Keratinocyte (primary cell): ENCODE results near the gene DNHD1. TPM values are rescaled to one million over a fixed set of nuclear protein-coding genes. Genes with fewer than 3 reads are reported as not detected.
A peak's percentile ranks its signal among the peaks of the same experiment; 100 is the strongest.

ENCODE experiments used
- DNase-seq: peaks from one replicate; pipeline ENCODE4 v3.0.0-alpha.2; 2011; ENCODE audit warnings: low read depth, missing footprints, low spot score
- FAIRE-seq: peaks from 2 replicates; lab custom pipeline; 2011; peaks lifted over from hg19 to GRCh38; lab: Jason Lieb, UNC
- H2AFZ ChIP-seq: 2 replicates; pipeline ENCODE4 v1.6.0; 2012; ENCODE audit warnings: low read length, control low read depth, inconsistent platforms; ENCODE audit not compliant: control insufficient read depth
- H3K27ac ChIP-seq: 2 replicates; pipeline ENCODE4 v1.5.1; 2011; ENCODE audit warnings: low read length; ENCODE audit not compliant: control insufficient read depth, insufficient read depth
- H3K27me3 ChIP-seq: 3 replicates; pipeline ENCODE4 v1.6.0; 2011; ENCODE audit warnings: low read length; ENCODE audit not compliant: control insufficient read depth, insufficient read depth; ENCODE audit errors: extremely low read depth
- H3K36me3 ChIP-seq, 2 experiments: 2 replicates in 1 of 2; 3 replicates in 1 of 2; pipeline ENCODE4 v1.5.1; 2011; ENCODE audit warnings: low read length in 2 of 2, mild to moderate bottlenecking in 1 of 2; ENCODE audit not compliant: control insufficient read depth in 2 of 2, insufficient read depth in 2 of 2; ENCODE audit errors: extremely low read depth in 1 of 2
- H3K4me1 ChIP-seq: 3 replicates; pipeline ENCODE4 v1.5.1; 2011; ENCODE audit warnings: low read length; ENCODE audit not compliant: control insufficient read depth, insufficient read depth; ENCODE audit errors: extremely low read depth
- H3K4me2 ChIP-seq: 3 replicates; pipeline ENCODE4 v1.6.0; 2011; ENCODE audit warnings: low read depth, low read length; ENCODE audit not compliant: control insufficient read depth, insufficient read depth; ENCODE audit errors: extremely low read depth
- H3K4me3 ChIP-seq, 3 experiments: fragments of 200-600 bp in 1 of 3; sonication (generic) in 1 of 3; 2 replicates in 2 of 3; 3 replicates in 1 of 3; pipeline ENCODE4 v1.5.1; 2011 to 2016; ENCODE audit warnings: low read length in 3 of 3, mild to moderate bottlenecking in 3 of 3, control low read depth in 2 of 3, inconsistent platforms in 1 of 3, low read depth in 1 of 3, mixed read lengths in 1 of 3, mixed run types in 1 of 3, moderate library complexity in 1 of 3; ENCODE audit not compliant: control insufficient read depth in 2 of 3, insufficient read depth in 2 of 3; ENCODE audit errors: extremely low read depth in 1 of 3
- H3K79me2 ChIP-seq: 2 replicates; pipeline ENCODE4 v1.6.0; 2012; ENCODE audit warnings: low read length; ENCODE audit not compliant: control insufficient read depth, insufficient read depth
- H3K9ac ChIP-seq: 3 replicates; pipeline ENCODE4 v1.6.0; 2011; ENCODE audit warnings: low read length; ENCODE audit not compliant: control insufficient read depth, insufficient read depth; ENCODE audit errors: extremely low read depth
- H3K9me1 ChIP-seq: 3 replicates; pipeline ENCODE4 v1.6.0; 2011; ENCODE audit warnings: low read length; ENCODE audit not compliant: control insufficient read depth, insufficient read depth; ENCODE audit errors: extremely low read depth
- H3K9me3 ChIP-seq: 2 replicates; pipeline ENCODE4 v1.5.1; 2012; ENCODE audit warnings: low read depth, low read length; ENCODE audit not compliant: control insufficient read depth
- H4K20me1 ChIP-seq: 3 replicates; pipeline ENCODE4 v1.6.0; 2011; ENCODE audit warnings: low read length; ENCODE audit not compliant: control insufficient read depth, insufficient read depth; ENCODE audit errors: extremely low read depth
- EZH2 ChIP-seq: IDR thresholded peaks from one replicate; pipeline ENCODE4 v1.6.1; 2012; ENCODE audit warnings: inconsistent platforms, mild to moderate bottlenecking, low read length, moderate library complexity
- dilution Hi-C: fragments of 300-500 bp; cut with MboI; formaldehyde crosslinking; loops from one replicate; pipeline ENCODE4 v1.7.0; 2020; ENCODE audit warnings: low sequenced_read_pairs; ENCODE audit not compliant: extremely low pct_ligation_motif_present
- polyA plus RNA-seq, 5 experiments: library from polyadenylated mRNA; depleted of rRNA in 3 of 5; stranded (reverse) in 3 of 5; stranded (forward) in 1 of 5; unstranded in 1 of 5; fragments of >200 nt; gene quantifications; 1 replicate in 1 of 5; 2 replicates in 3 of 5; 3 replicates in 1 of 5; pipeline versions ENCODE4 v1.2.1 to v1.2.3, GENCODE V29; 2011 to 2012; ENCODE audit warnings: missing spikeins in 2 of 5, low read depth in 1 of 5, low replicate concordance in 1 of 5
- TF ChIP-seq, protein P1 (sequence below), 3 experiments: IDR thresholded peaks in 1 of 3; conservative IDR thresholded peaks in 1 of 3; optimal IDR thresholded peaks in 1 of 3; 2 replicates in 2 of 3; 3 replicates in 1 of 3; pipeline versions ENCODE3 to v1.5.1; 2011; ENCODE audit warnings: low read length in 3 of 3, mild to moderate bottlenecking in 3 of 3, moderate library complexity in 2 of 3, control low read depth in 1 of 3, inconsistent platforms in 1 of 3; ENCODE audit not compliant: insufficient read depth in 2 of 3; ENCODE audit errors: extremely low read depth in 1 of 3

The DNHD1 gene
- polyA plus RNA-seq, 1 donor (not counting 4 experiments of a cell fraction or from before 2014, with no cell fraction given), result 2.9 TPM

DNA sequence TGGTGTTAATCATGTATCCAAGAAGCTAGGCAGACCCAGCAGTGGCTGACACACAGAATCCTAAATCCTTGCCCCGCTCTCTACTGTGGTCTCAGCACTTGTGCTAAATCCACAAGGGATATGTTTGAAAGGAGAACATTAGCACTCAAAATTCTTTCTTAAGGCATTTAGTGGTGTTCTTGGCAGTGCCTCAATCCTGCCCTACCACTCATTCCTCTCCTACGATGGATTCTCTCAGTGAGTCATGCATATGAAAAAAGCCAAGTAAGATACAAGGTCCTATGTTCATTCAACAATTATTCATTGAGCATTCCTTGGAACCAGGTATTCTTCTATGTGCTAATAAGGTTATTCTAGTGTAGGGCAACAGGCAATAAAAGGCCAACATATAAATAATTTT lies 75.1 kb downstream of the DNHD1 start:
- Histone ChIP-seq H3K9me1 (no peaks in the 10 kb centered on the region), H3K9ac (no peak overlapping the region), H3K4me3 (no peak overlapping the region), H3K4me1 (peaks cover 5% of the 10 kb centered on the region), H3K27ac (no peak overlapping the region), H3K9me3 (no peaks in the 10 kb centered on the region), H3K4me2 (no peak overlapping the region), H3K36me3 (no peaks in the 10 kb centered on the region), H3K27me3 (no peaks in the 10 kb centered on the region), H3K79me2 (no peaks in the 10 kb centered on the region), H2AFZ (no peak overlapping the region), H4K20me1 (no peaks in the 10 kb centered on the region)
- FAIRE-seq (no peak), DNase-seq (peak; percentile 5)
- TF ChIP-seq, protein P1, sequence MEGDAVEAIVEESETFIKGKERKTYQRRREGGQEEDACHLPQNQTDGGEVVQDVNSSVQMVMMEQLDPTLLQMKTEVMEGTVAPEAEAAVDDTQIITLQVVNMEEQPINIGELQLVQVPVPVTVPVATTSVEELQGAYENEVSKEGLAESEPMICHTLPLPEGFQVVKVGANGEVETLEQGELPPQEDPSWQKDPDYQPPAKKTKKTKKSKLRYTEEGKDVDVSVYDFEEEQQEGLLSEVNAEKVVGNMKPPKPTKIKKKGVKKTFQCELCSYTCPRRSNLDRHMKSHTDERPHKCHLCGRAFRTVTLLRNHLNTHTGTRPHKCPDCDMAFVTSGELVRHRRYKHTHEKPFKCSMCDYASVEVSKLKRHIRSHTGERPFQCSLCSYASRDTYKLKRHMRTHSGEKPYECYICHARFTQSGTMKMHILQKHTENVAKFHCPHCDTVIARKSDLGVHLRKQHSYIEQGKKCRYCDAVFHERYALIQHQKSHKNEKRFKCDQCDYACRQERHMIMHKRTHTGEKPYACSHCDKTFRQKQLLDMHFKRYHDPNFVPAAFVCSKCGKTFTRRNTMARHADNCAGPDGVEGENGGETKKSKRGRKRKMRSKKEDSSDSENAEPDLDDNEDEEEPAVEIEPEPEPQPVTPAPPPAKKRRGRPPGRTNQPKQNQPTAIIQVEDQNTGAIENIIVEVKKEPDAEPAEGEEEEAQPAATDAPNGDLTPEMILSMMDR (optimal IDR thresholded peaks at IDR 0.05 in 1 of 3, IDR thresholded peaks at IDR 0.05 in 1 of 3, conservative IDR thresholded peaks at IDR 0.05 in 1 of 3; ENCODE audit: extremely low read depth in 1 of 3, insufficient read depth in 2 of 3, low read length in 3 of 3), result no peak
- no peak for TF ChIP-seq EZH2
- dilution Hi-C loops, result no loop called here

DNA sequence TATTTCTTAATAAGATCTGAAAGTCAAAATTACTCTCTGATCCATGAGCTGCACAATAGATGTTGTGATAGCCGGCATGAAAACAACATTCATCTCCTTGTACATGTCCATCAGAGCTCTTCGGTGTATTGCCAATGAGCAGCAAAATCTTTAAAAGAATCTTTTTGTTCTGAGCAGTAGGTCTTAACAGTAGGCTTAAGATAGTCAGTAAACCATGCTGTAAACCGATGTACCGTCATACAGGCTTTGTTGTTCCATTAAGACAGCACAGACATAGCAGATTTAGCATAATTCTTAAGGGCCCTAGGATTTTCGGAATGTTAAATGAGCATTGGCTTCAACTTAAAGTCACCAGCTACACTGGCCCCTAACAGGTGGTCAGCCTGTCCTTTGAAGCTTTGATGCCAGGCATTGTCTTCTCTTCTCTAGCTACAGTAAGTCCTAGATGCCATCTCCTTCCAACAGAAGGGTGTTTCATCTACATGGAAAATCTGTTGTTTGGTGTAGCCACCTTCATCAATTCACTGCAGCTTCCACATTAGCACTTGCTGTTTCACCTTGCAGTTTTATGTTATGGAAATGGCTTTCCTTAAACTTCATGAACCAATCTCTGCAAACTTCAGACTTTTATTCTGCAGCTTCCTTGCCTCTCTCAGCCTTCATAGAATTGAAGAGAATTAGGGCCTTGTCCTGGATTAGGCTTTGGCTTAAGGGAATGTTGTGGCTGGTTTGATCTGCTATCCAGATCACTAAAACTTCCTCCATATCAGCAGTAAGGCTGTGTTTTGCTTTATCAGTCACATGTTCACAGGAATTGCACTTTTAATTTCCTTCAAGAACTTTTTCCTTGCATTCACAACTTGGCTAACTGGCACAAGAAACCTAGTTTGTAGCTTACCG lies 78.0 kb downstream of the DNHD1 start:
- Histone ChIP-seq H3K27me3 (no peaks in the 10 kb centered on the region), H3K79me2 (no peaks in the 10 kb centered on the region), H3K4me2 (no peak overlapping the region), H2AFZ (no peak overlapping the region), H3K27ac (no peak overlapping the region), H3K4me3 (no peak overlapping the region), H3K9ac (no peak overlapping the region), H3K4me1 (no peaks in the 10 kb centered on the region), H3K9me3 (no peaks in the 10 kb centered on the region), H3K36me3 (no peaks in the 10 kb centered on the region), H3K9me1 (no peaks in the 10 kb centered on the region), H4K20me1 (no peaks in the 10 kb centered on the region)
- TF ChIP-seq EZH2, result no peak
- TF ChIP-seq, protein P1 (optimal IDR thresholded peaks at IDR 0.05 in 1 of 3, IDR thresholded peaks at IDR 0.05 in 1 of 3, conservative IDR thresholded peaks at IDR 0.05 in 1 of 3; ENCODE audit: extremely low read depth in 1 of 3, insufficient read depth in 2 of 3, low read length in 3 of 3), result no peak
- no peak for DNase-seq
- dilution Hi-C loops, result no loop called here
- FAIRE-seq, result no peak
